MCF 10A (cell line): ENCODE results near the gene PMP22. TPM values are rescaled to one million over a fixed set of nuclear protein-coding genes. Genes with fewer than 3 reads are reported as not detected.
A peak's percentile ranks its signal among the peaks of the same experiment; 100 is the strongest.
"Not testable (repeated sequence)": the region's sequence is repeated elsewhere in the genome, so short reads cannot be mapped to it uniquely, and the experiment has no call there.

Source experiments
- BruUV-seq: library from RNA; stranded (reverse); fragments of 400-500 nt; replicated peaks from 2 replicates; lab custom pipeline; 2021; lab: Mats Ljungman, UMichigan
- CTCF ChIA-PET: fragments of 300-600 bp; sonication (Branson Sonifier 250); formaldehyde crosslinking; extraction: SDS; loops from one replicate; lab custom pipeline; 2021; ENCODE audit warnings: antibody characterized with exemption, inconsistent platforms; lab: Yijun Ruan, JAX
- POLR2A ChIA-PET: fragments of 300-600, 350-650 bp; sonication (Branson Sonifier 250); formaldehyde crosslinking; extraction: SDS; loops from one replicate; lab custom pipeline; 2020; ENCODE audit warnings: antibody characterized with exemption, inconsistent platforms; lab: Yijun Ruan, JAX
- DNase-seq: peaks from one replicate; pipeline ENCODE4 v3.0.0-alpha.2; 2018; ENCODE audit not compliant: unreplicated experiment
- H3K27ac Mint-ChIP-seq: one replicate; pipeline ENCODE4 v1.8.0; 2022; ENCODE audit warnings: mild to moderate bottlenecking, low read depth, mixed read lengths; ENCODE audit not compliant: unreplicated experiment
- H3K27me3 Mint-ChIP-seq: one replicate; pipeline ENCODE4 v1.8.0; 2022; ENCODE audit warnings: mixed read lengths; ENCODE audit not compliant: insufficient read depth, unreplicated experiment
- H3K36me3 Mint-ChIP-seq: one replicate; pipeline ENCODE4 v1.8.0; 2022; ENCODE audit warnings: mild to moderate bottlenecking, moderate library complexity, mixed read lengths; ENCODE audit not compliant: insufficient read depth, unreplicated experiment
- H3K4me1 Mint-ChIP-seq: one replicate; pipeline ENCODE4 v1.8.0; 2022; ENCODE audit warnings: mixed read lengths; ENCODE audit not compliant: insufficient read depth, unreplicated experiment
- H3K4me3 Mint-ChIP-seq: one replicate; pipeline ENCODE4 v1.8.0; 2022; ENCODE audit warnings: mild to moderate bottlenecking, moderate library complexity, mixed read lengths; ENCODE audit not compliant: unreplicated experiment
- H3K9me3 Mint-ChIP-seq: one replicate; pipeline ENCODE4 v1.8.0; 2022; ENCODE audit warnings: mixed read lengths; ENCODE audit not compliant: unreplicated experiment
- CTCF ChIP-seq: fragments of 200-600 bp; IDR thresholded peaks from one replicate; pipeline ENCODE4 v1.8.0; 2022; ENCODE audit warnings: antibody characterized with exemption, mild to moderate bottlenecking; ENCODE audit not compliant: unreplicated experiment
- intact Hi-C: fragments of 100-400 bp; cut with micrococcal nuclease; formaldehyde crosslinking; loops from 2 replicates; pipeline ENCODE4 v1.14.1; 2022
- total RNA-seq: library from RNA; stranded (reverse); gene quantifications from 2 replicates; pipeline ENCODE4 v1.2.3, GENCODE V29; 2022

Gene PMP22
- total RNA-seq, 1 experiment from 2014 or later: 0.44 TPM

GRCh38 chr17:15220785-15221184 lies 44.3 kb downstream of the PMP22 start:
- no TSS peak for BruUV-seq
- H3K36me3 Mint-ChIP-seq: no peaks in the 10 kb centered on the region
- no peaks in the 10 kb centered on the region for H3K4me1 Mint-ChIP-seq
- H3K27me3 Mint-ChIP-seq: no peaks in the 10 kb centered on the region
- H3K27ac Mint-ChIP-seq: no peak overlapping the region
- no peak for DNase-seq
- CTCF ChIA-PET: interaction anchor here (0.6 kb wide), 1 partner anchor 859 kb away, joined by 3 read pairs; no protein-coding TSS in a partner anchor
- TF ChIP-seq CTCF: no peak
- intact Hi-C loops: no loop called here
- POLR2A ChIA-PET: no interaction called here
- H3K4me3 Mint-ChIP-seq: no peak overlapping the region
- no peaks in the 10 kb centered on the region for H3K9me3 Mint-ChIP-seq

- Mint-ChIP-seq H3K9me3 (no peaks in the 10 kb centered on the region), H3K36me3 (no peaks in the 10 kb centered on the region), H3K27ac (no peak overlapping the region), H3K4me1 (no peaks in the 10 kb centered on the region), H3K4me3 (no peak overlapping the region), H3K27me3 (no peaks in the 10 kb centered on the region)
- no TSS peak for BruUV-seq
- intact Hi-C loops: no loop called here
- ChIA-PET CTCF (interaction anchor here (0.8 to 1.2 kb wide), 2 partner anchors 40 to 287 kb away, joined by 3 to 4 read pairs; no protein-coding TSS in a partner anchor), POLR2A (no interaction called here)
- DNase-seq: no peak
- TF ChIP-seq CTCF: no peak
These were observed 48.6 kb downstream of the PMP22 start for GRCh38 chr17:15216481-15216880.

GRCh38 chr17:15213381-15214087 lies 51.6 kb downstream of the PMP22 start:
- peaks cover 12% of the 10 kb centered on the region for H3K27me3 Mint-ChIP-seq
- TF ChIP-seq CTCF: peak; percentile 46
- H3K4me3 Mint-ChIP-seq: no peak overlapping the region
- peak; percentile 62 for DNase-seq
- H3K36me3 Mint-ChIP-seq: no peaks in the 10 kb centered on the region
- ChIA-PET POLR2A (interaction anchor here (0.6 kb wide), 2 partner anchors 14 to 532 kb away, joined by 3 read pairs; no protein-coding TSS in a partner anchor), CTCF (interaction anchor here (0.5 to 1.9 kb wide), 8 partner anchors 9 to 1561 kb away, joined by 3 to 7 read pairs (median 3); no protein-coding TSS in a partner anchor)
- intact Hi-C loops: no loop called here
- no peak overlapping the region for H3K27ac Mint-ChIP-seq
- no TSS peak for BruUV-seq
- H3K9me3 Mint-ChIP-seq: no peaks in the 10 kb centered on the region
- no peaks in the 10 kb centered on the region for H3K4me1 Mint-ChIP-seq

- no TSS peak for BruUV-seq
These were observed 54.9 kb downstream of the PMP22 start for GRCh38 chr17:15210247-15210646.

GRCh38 chr17:15203062-15203461 lies 62.1 kb downstream of the PMP22 start:
- H3K36me3 Mint-ChIP-seq, H3K4me1 Mint-ChIP-seq, POLR2A ChIA-PET, H3K4me3 Mint-ChIP-seq, DNase-seq, CTCF ChIA-PET, H3K27ac Mint-ChIP-seq, BruUV-seq, intact Hi-C loops: not testable (repeated sequence)
- Mint-ChIP-seq H3K9me3 (peaks cover 16% of the 10 kb centered on the region), H3K27me3 (peaks cover 29% of the 10 kb centered on the region)

More at GRCh38 chr17:15210247-15210646, 54.9 kb downstream of the PMP22 start:
- CTCF ChIA-PET: no interaction called here
- no peak overlapping the region for H3K4me3 Mint-ChIP-seq
- no peak for TF ChIP-seq CTCF
- no peak overlapping the region for H3K27ac Mint-ChIP-seq
- POLR2A ChIA-PET: no interaction called here
- H3K36me3 Mint-ChIP-seq: no peaks in the 10 kb centered on the region
- H3K27me3 Mint-ChIP-seq: peaks cover 24% of the 10 kb centered on the region
- intact Hi-C loops: no loop called here
- no peaks in the 10 kb centered on the region for H3K9me3 Mint-ChIP-seq
- DNase-seq: no peak
- no peaks in the 10 kb centered on the region for H3K4me1 Mint-ChIP-seq

GRCh38 chr17:15200574-15200973 lies 64.6 kb downstream of the PMP22 start:
- DNase-seq, H3K27ac Mint-ChIP-seq, H3K4me3 Mint-ChIP-seq, POLR2A ChIA-PET, H3K4me1 Mint-ChIP-seq, BruUV-seq, H3K36me3 Mint-ChIP-seq, intact Hi-C loops: not testable (repeated sequence)
- Mint-ChIP-seq H3K27me3 (peaks cover 34% of the 10 kb centered on the region), H3K9me3 (peaks cover 16% of the 10 kb centered on the region)
- CTCF ChIA-PET: interaction anchor here (1.4 kb wide), 1 partner anchor 8 kb away, joined by 4 read pairs; no protein-coding TSS in a partner anchor
